HepG2 (cell line): ENCODE measurements around the gene WDR81. TPM values are rescaled to one million over a fixed set of nuclear protein-coding genes. Genes with fewer than 3 reads are reported as not detected.

Source experiments
- ATAC-seq: fragments of 200-7000 bp; cut with Tn5 transposase; 3 replicates; pipeline ENCODE4 v1.9.1; 2020; ENCODE audit warnings: mild to moderate bottlenecking, moderate library complexity
- BruUV-seq: library from RNA; stranded (reverse); fragments of 400-500 nt; replicated peaks from 2 replicates; lab custom pipeline; 2021; lab: Mats Ljungman, UMichigan
- CTCF ChIA-PET: fragments of 300-600 bp; formaldehyde crosslinking; extraction: SDS; loops from one replicate; lab custom pipeline; 2021; ENCODE audit warnings: low total read pairs, inconsistent platforms, low intra/inter-chr PET ratio; lab: Yijun Ruan, JAX
- POLR2A ChIA-PET: fragments of 350-600 bp; sonication (Branson Sonifier 250); formaldehyde crosslinking; loops from one replicate; lab custom pipeline; 2020; ENCODE audit warnings: antibody characterized with exemption, inconsistent platforms; lab: Yijun Ruan, JAX
- DNase-seq: peaks from one replicate; pipeline ENCODE4 v3.0.0-alpha.2; 2015; ENCODE audit warnings: low spot score
- FAIRE-seq: peaks from 3 replicates; lab custom pipeline; 2011; peaks lifted over from hg19 to GRCh38; lab: Jason Lieb, UNC
- H2AFZ ChIP-seq: one replicate; pipeline ENCODE4 v1.6.1; 2011; ENCODE audit warnings: low read length, inconsistent platforms
- H3K27ac ChIP-seq: fragments of 300-600 bp; 3 replicates; pipeline ENCODE4 v1.8.0; 2011; ENCODE audit warnings: mixed run types, mild to moderate bottlenecking, mixed read lengths, low read length, inconsistent platforms; ENCODE audit not compliant: insufficient read depth; ENCODE audit errors: extremely low read length
- H3K27me3 ChIP-seq, 2 experiments: fragments of 200-600 bp in 1 of 2; 2 replicates in 1 of 2; 3 replicates in 1 of 2; pipeline versions ENCODE4 v1.6.0 to v1.8.0; 2011; ENCODE audit warnings: low read length in 2 of 2, mild to moderate bottlenecking in 2 of 2, moderate library complexity in 2 of 2, inconsistent platforms in 1 of 2; ENCODE audit not compliant: insufficient read depth in 2 of 2, control insufficient read depth in 1 of 2
- H3K36me3 ChIP-seq, 2 experiments: fragments of 200-600 bp in 1 of 2; replicated peaks in 1 of 2; 2 replicates in 1 of 2; 3 replicates in 1 of 2; pipeline versions ENCODE4 v1.5.1 to v1.8.0; 2011; ENCODE audit warnings: low read length in 2 of 2, inconsistent platforms in 1 of 2; ENCODE audit not compliant: insufficient read depth in 2 of 2, control insufficient read depth in 1 of 2
- H3K4me1 ChIP-seq: 2 replicates; pipeline ENCODE4 v1.5.1; 2012; ENCODE audit warnings: low read length, inconsistent platforms; ENCODE audit not compliant: insufficient read depth
- H3K4me2 ChIP-seq: 2 replicates; pipeline ENCODE4 v1.6.0; 2011; ENCODE audit warnings: low read depth, low read length, inconsistent platforms
- H3K4me3 ChIP-seq, 3 experiments: fragments of 200-600 bp in 1 of 3; sonication (generic), shearing (Covaris generic) in 1 of 3; replicated peaks in 1 of 3; 2 replicates each; pipeline ENCODE4 v1.5.1; 2011 to 2016; ENCODE audit warnings: low read length in 3 of 3, inconsistent platforms in 2 of 3, low read depth in 2 of 3, mild to moderate bottlenecking in 2 of 3, control low read depth in 1 of 3, mixed read lengths in 1 of 3; ENCODE audit not compliant: insufficient read depth in 1 of 3
- H3K79me2 ChIP-seq: one replicate; pipeline ENCODE4 v1.6.1; 2011; ENCODE audit warnings: low read length, inconsistent platforms; ENCODE audit not compliant: insufficient read depth
- H3K9ac ChIP-seq: 2 replicates; pipeline ENCODE4 v1.6.0; 2011; ENCODE audit warnings: mild to moderate bottlenecking, low read depth, low read length, inconsistent platforms; ENCODE audit not compliant: insufficient read depth
- H3K9me3 ChIP-seq: 2 replicates; pipeline ENCODE4 v1.5.1; 2012; ENCODE audit warnings: mild to moderate bottlenecking, low read length
- H4K20me1 ChIP-seq: 2 replicates; pipeline ENCODE4 v1.6.0; 2011; ENCODE audit warnings: inconsistent platforms, mild to moderate bottlenecking, low read length, moderate library complexity; ENCODE audit not compliant: insufficient read depth
- ATF3 ChIP-seq: sonication (generic); formaldehyde crosslinking; IDR thresholded peaks from 2 replicates; pipeline ENCODE4 v1.4.0; 2020; ENCODE audit warnings: missing genetic modification reagents
- GTF3A ChIP-seq: sonication (generic); formaldehyde crosslinking; conservative IDR thresholded peaks from 2 replicates; pipeline ENCODE4 v1.4.0; 2020; ENCODE audit warnings: mild to moderate bottlenecking, missing genetic modification reagents
- HNRNPH1 ChIP-seq: fragments of 200-400 bp; formaldehyde crosslinking; optimal IDR thresholded peaks from 2 replicates; pipeline ENCODE3; 2017; ENCODE audit warnings: mild to moderate bottlenecking, low read depth, low read length
- MAFG ChIP-seq: sonication (generic); formaldehyde crosslinking; IDR thresholded peaks from 2 replicates; pipeline ENCODE4 v1.5.1; 2020; ENCODE audit warnings: mild to moderate bottlenecking, missing genetic modification reagents
- NFIC ChIP-seq: IDR thresholded peaks from 2 replicates; pipeline ENCODE4 v1.6.1; 2012; ENCODE audit warnings: mild to moderate bottlenecking, low read length, inconsistent platforms
- ZBTB43 ChIP-seq: sonication (generic); formaldehyde crosslinking; conservative IDR thresholded peaks from 2 replicates; pipeline ENCODE4 v1.4.0; 2020; ENCODE audit warnings: missing genetic modification reagents
- ZNF891 ChIP-seq: sonication (generic); formaldehyde crosslinking; IDR thresholded peaks from 2 replicates; pipeline ENCODE4 v1.5.0; 2020; ENCODE audit warnings: mild to moderate bottlenecking, missing genetic modification reagents
- WGBS: methylation state at CpG from one replicate; pipeline ENCODE4 v1.1.6; 2017; ENCODE audit warnings: low lambda C conversion rate; 5-methylcytosine and 5-hydroxymethylcytosine counted together
- in situ Hi-C: cut with HindIII; loops from 2 replicates; pipeline ENCODE4 v1.10.0; 2017; ENCODE audit warnings: low pct_unique_long_range_greater_than_20kb; ENCODE audit not compliant: extremely low pct_ligation_motif_present
- intact Hi-C: fragments of 100-400 bp; cut with micrococcal nuclease; formaldehyde crosslinking; loops from one replicate; pipeline ENCODE4 v1.10.0; 2022; ENCODE audit not compliant: unreplicated experiment
- polyA plus RNA-seq, 8 experiments: library from polyadenylated mRNA; depleted of rRNA in 3 of 8; stranded (reverse) in 7 of 8; unstranded in 1 of 8; fragments of >200 nt; fragmentation: Illumina TruSeq in 4 of 8; extraction: Trizol in 4 of 8; gene quantifications; 2 replicates each; pipeline versions ENCODE4 v1.2.1 to v1.2.3, GENCODE V29; 2011 to 2016; ENCODE audit warnings: low read depth in 4 of 8, missing spikeins in 1 of 8, mixed read lengths in 1 of 8; ENCODE audit not compliant: insufficient read depth in 1 of 8
- total RNA-seq, 5 experiments: library from RNA; depleted of rRNA; stranded (reverse); fragments of >200 nt; fragmentation: Illumina TruSeq; extraction: Trizol; gene quantifications; 2 replicates each; pipeline ENCODE4 v1.2.3, GENCODE V29; 2016; ENCODE audit warnings: low read depth in 1 of 5

WDR81 gene
- total and polyA plus RNA-seq, 2 of the 13 experiments (the other 11 are each of a cell fraction or from before 2014, with no cell fraction given), result 9.1 to 16.7 TPM

GRCh38 chr17:1703063-1703462 lies 21.4 kb upstream of the WDR81 start:
- Histone ChIP-seq H3K27me3 (peaks cover 0 to 4% of the 10 kb centered on the region in 2 experiments; a peak in 2 of 5 replicates), H3K27ac (no peak overlapping the region), H3K9me3 (no peaks in the 10 kb centered on the region), H3K4me2 (no peak overlapping the region), H2AFZ (no peak overlapping the region), H3K79me2 (no peaks in the 10 kb centered on the region), H3K9ac (no peak overlapping the region), H3K4me3 (no peak overlapping the region), H4K20me1 (no peaks in the 10 kb centered on the region), H3K36me3 (no peaks in the 10 kb centered on the region), H3K4me1 (peaks cover 11% of the 10 kb centered on the region)
- in situ Hi-C loops (loop anchor here (25.0 kb wide), 1 partner anchor 334 kb away; the partner anchor contains the start of genes DPH1, OVCA2 and RTN4RL1), intact Hi-C loops (no loop called here)
- no peak for ATAC-seq
- POLR2A ChIA-PET, result interaction anchor here (0.9 kb wide), 1 partner anchor 14 kb away, joined by 4 read pairs; no protein-coding TSS in a partner anchor
- no TSS peak for BruUV-seq
- TF ChIP-seq NFIC (no peak), ATF3 (CRISPR knock-in tag) (no peak)
- FAIRE-seq, result no peak
- no peak for DNase-seq
- CTCF ChIA-PET, result no interaction called here
- WGBS, result 36% methylated on average over 4 of the region's 4 CpGs

- Histone ChIP-seq H3K27ac (no peak overlapping the region), H3K4me3 (no peak overlapping the region), H4K20me1 (no peaks in the 10 kb centered on the region), H3K27me3 (peaks cover 0 to 4% of the 10 kb centered on the region in 2 experiments; a peak in 1 of 5 replicates), H3K9me3 (no peaks in the 10 kb centered on the region), H3K79me2 (no peaks in the 10 kb centered on the region), H3K4me2 (no peak overlapping the region), H3K4me1 (peaks cover 6% of the 10 kb centered on the region; the same call in 1 of the 2 replicates), H2AFZ (no peak overlapping the region), H3K9ac (no peak overlapping the region), H3K36me3 (no peaks in the 10 kb centered on the region)
- TF ChIP-seq GTF3A (CRISPR knock-in tag) (no peak), ZBTB43 (CRISPR knock-in tag) (no peak), ZNF891 (CRISPR knock-in tag) (no peak), HNRNPH1 (no peak), MAFG (CRISPR knock-in tag) (no peak)
- POLR2A ChIA-PET, result no interaction called here
- DNase-seq (no peak), FAIRE-seq (no peak), ATAC-seq (no peak)
- WGBS, result 70% methylated on average over 7 of the region's 7 CpGs
- in situ Hi-C loops, result loop anchor here (25.0 kb wide), 1 partner anchor 332 kb away; the partner anchor contains the start of genes DPH1, OVCA2 and RTN4RL1
- CTCF ChIA-PET, result no interaction called here
- BruUV-seq, result no TSS peak
- intact Hi-C loops, result no loop called here
Measured at GRCh38 chr17:1705004-1705403, 19.5 kb upstream of the WDR81 start.
